ENCODE measurements around the gene SWAP70. TPM values are rescaled to one million over a fixed set of nuclear protein-coding genes. Genes with fewer than 3 reads are reported as not detected.

Gene SWAP70
- total RNA-seq, 2 experiments from 2014 or later = 8.2 to 9.5 TPM

DNA sequence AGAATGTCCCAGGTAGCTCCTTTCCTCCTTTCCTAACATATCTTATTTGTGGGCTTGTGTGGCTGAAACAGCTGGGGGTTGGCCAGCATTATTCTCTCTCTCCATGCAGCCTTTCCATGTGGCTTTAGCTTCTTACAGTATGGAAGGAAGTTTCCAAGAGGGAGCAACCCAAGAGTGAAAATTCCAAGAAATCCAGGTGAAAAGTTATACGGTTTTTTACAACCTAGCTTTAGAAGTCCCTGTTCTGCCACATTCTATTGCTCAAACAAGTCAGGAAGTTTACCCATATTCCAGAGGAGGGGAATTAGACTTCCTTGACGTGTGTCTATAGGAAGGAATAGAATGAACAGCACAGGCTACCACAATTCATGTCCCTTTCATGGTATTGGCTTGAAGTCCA lies 10.0 kb upstream of the SWAP70 start:
- CTCF ChIA-PET = no interaction called here

GRCh38 chr11:9656864-9657263 lies 7.0 kb upstream of the SWAP70 start:
- H3K36me3 Mint-ChIP-seq (ENCODE audit: low read depth) = no peaks in the 10 kb centered on the region
- no peak overlapping the region for H3K4me3 Mint-ChIP-seq
- no peaks in the 10 kb centered on the region for H3K4me1 Mint-ChIP-seq (ENCODE audit: low read depth)
- H3K27ac Mint-ChIP-seq = no peak overlapping the region
- peaks cover 13% of the 10 kb centered on the region for H3K27me3 Mint-ChIP-seq (ENCODE audit: low read depth)
- intact Hi-C loops (cut with micrococcal nuclease) = no loop called here
- DNase-seq = no peak
- CTCF ChIA-PET = no interaction called here
- H3K9me3 Mint-ChIP-seq = no peaks in the 10 kb centered on the region

More for the DNA sequence above, 10.0 kb upstream of the SWAP70 start:
- H3K9me3 Mint-ChIP-seq = no peaks in the 10 kb centered on the region
- intact Hi-C loops (cut with micrococcal nuclease) = no loop called here
- H3K27ac Mint-ChIP-seq = no peak overlapping the region
- H3K36me3 Mint-ChIP-seq (ENCODE audit: low read depth) = no peaks in the 10 kb centered on the region
- H3K27me3 Mint-ChIP-seq (ENCODE audit: low read depth) = peaks cover 2% of the 10 kb centered on the region
- no peaks in the 10 kb centered on the region for H3K4me1 Mint-ChIP-seq (ENCODE audit: low read depth)
- H3K4me3 Mint-ChIP-seq = no peak overlapping the region
- DNase-seq = no peak

DNA sequence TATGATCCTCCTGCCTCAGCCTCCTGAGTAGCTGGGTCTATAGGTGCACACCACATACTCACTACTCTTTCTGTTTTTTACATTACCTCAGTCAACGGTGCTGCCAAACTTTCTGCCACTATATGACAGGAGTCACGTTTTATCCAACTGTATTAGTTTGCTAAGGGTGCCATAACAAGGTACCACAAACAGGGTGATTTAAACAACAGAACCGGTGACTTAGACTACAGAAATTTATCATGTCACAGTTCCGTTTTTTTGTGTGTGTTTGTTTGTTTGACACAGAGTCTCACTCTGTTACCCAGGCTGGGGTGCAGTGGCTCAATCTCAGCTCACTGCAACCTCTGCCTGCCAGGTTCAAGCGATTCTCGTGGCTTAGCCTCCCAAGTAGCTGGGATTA lies 6.3 kb upstream of the SWAP70 start:
- H3K4me3 Mint-ChIP-seq = no peak overlapping the region
- no peaks in the 10 kb centered on the region for H3K9me3 Mint-ChIP-seq
- CTCF ChIA-PET = no interaction called here
- peaks cover 20% of the 10 kb centered on the region for H3K27me3 Mint-ChIP-seq (ENCODE audit: low read depth)
- intact Hi-C loops (cut with micrococcal nuclease) = no loop called here
- no peak overlapping the region for H3K27ac Mint-ChIP-seq
- H3K36me3 Mint-ChIP-seq (ENCODE audit: low read depth) = no peaks in the 10 kb centered on the region
- no peak for DNase-seq
- H3K4me1 Mint-ChIP-seq (ENCODE audit: low read depth) = peaks cover 5% of the 10 kb centered on the region

- CTCF ChIA-PET = no interaction called here
- no peak for DNase-seq
- no peak overlapping the region for H3K4me3 Mint-ChIP-seq
- H3K27ac Mint-ChIP-seq = no peak overlapping the region
- peaks cover 3% of the 10 kb centered on the region for H3K36me3 Mint-ChIP-seq (ENCODE audit: low read depth)
- H3K9me3 Mint-ChIP-seq = peaks cover 4% of the 10 kb centered on the region
- H3K4me1 Mint-ChIP-seq (ENCODE audit: low read depth) = peaks cover 17% of the 10 kb centered on the region
- peaks cover 35% of the 10 kb centered on the region for H3K27me3 Mint-ChIP-seq (ENCODE audit: low read depth)
- intact Hi-C loops (cut with micrococcal nuclease) = loop anchor here (5.0 kb wide), 2 partner anchors 41 to 646 kb away; partner anchors contain the start of gene ADM
Observed at GRCh38 chr11:9660886-9661285, 3.0 kb upstream of the SWAP70 start.

DNA sequence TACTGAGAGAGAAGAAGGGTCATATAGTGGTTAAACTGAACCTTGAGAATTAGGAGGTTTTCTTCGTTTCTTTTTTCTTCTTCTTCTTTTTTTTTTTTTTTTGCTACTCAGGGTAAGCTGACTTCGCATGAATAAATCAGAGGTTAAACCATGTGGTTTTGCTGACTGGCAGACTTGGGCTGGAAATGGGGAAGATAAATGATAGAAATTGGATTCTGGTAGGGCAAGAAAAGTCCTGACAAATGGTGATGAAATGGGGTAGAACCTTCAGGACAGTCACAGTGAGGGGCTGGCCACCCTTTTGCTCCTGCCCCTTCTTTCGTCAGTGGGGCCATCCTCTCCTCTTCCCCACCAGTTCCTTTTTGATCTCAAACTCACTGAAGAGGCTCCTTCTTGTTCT lies 1.6 kb upstream of the SWAP70 start:
- peak overlapping the region; percentile 85 for H3K4me3 Mint-ChIP-seq
- intact Hi-C loops (cut with micrococcal nuclease) = loop anchor here (2.0 to 5.0 kb wide), 3 partner anchors 40 to 645 kb away; partner anchors contain the start of gene ADM
- CTCF ChIA-PET = interaction anchor here (0.7 kb wide), 1 partner anchor 87 kb away, joined by 3 read pairs; no protein-coding TSS in a partner anchor
- H3K4me1 Mint-ChIP-seq (ENCODE audit: low read depth) = peaks cover 17% of the 10 kb centered on the region
- DNase-seq = no peak
- peaks cover 4% of the 10 kb centered on the region for H3K36me3 Mint-ChIP-seq (ENCODE audit: low read depth)
- H3K27ac Mint-ChIP-seq = no peak overlapping the region
- H3K27me3 Mint-ChIP-seq (ENCODE audit: low read depth) = peaks cover 36% of the 10 kb centered on the region
- peaks cover 8% of the 10 kb centered on the region for H3K9me3 Mint-ChIP-seq

DNA sequence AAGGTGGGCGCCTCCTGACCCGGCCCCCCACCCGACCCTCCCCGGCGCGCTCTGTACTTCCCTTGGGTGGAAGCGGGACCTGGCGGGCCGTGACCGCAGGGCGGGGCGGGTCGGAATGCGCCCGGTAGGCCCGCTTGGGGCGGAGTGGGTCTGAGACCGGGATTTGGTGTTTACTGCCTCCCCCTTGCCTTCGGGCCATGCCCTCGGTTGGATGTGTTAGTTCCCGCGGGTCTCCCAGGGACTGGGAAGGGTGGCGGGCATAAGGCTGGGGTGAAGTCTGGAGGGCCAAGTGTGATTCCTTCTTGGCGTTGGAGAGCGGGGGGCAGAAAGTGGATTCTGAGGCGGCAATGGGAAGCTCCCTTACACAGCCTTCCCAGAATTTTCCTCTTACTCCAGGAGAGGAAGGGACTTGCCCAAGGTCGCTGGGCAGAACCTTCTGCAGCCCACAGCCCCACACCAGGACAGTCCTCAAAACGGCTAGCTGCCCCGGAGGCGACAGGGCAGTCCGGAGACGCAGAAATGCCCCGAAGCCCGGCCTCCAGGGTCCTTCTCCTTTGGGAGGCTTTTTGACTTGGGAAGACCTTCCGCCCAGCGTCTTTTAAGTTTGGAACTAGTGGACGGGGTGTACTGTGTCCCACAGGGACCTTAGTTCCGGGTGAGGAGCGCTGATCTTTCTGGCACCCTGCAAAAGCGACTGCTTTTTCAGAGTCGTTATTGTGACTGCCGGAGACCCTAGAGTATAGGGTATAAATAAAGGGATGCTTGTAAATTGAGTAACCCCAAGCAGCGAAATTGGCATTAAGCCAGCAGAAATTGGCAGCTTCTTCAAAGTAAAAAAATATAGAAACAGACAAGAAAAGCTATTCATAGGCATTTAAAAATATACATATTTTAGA lies 647 bp downstream of the SWAP70 start:
- Mint-ChIP-seq H3K36me3 (ENCODE audit: low read depth) (peaks cover 4% of the 10 kb centered on the region), H3K4me1 (ENCODE audit: low read depth) (peaks cover 17% of the 10 kb centered on the region), H3K4me3 (peak overlapping the region; percentile 85), H3K9me3 (peaks cover 8% of the 10 kb centered on the region), H3K27me3 (ENCODE audit: low read depth) (peaks cover 34% of the 10 kb centered on the region), H3K27ac (no peak overlapping the region)
- DNase-seq = peak; percentile 27
- intact Hi-C loops (cut with micrococcal nuclease) = loop anchor here (1.0 to 5.0 kb wide), 3 partner anchors 38 to 643 kb away; partner anchors contain the start of gene ADM
- CTCF ChIA-PET = interaction anchor here (0.9 kb wide), 1 partner anchor 63 kb away, joined by 3 read pairs; no protein-coding TSS in a partner anchor

DNA sequence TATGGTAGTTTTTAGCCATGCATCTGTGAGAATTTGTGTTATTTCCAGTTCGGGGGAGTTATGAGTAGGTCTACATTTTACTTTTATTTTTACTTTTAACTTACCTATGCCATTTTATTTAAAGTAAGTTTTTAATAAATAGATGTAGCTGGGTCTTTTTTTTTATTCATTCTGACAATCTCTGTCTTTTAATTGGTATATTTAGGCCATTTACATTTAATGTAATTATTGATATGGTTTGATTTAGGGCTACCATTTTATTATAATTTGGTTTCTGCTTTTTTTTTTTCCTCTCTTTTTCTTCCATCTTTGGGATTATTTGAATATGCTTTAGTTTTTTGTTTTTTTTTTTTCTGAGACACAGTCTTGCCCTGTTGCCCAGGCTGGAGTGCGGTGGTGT lies 1.9 kb downstream of the SWAP70 start:
- H3K36me3 Mint-ChIP-seq (ENCODE audit: low read depth) = peaks cover 4% of the 10 kb centered on the region
- CTCF ChIA-PET = interaction anchor here (0.6 to 0.9 kb wide), 2 partner anchors 64 to 132 kb away, joined by 3 to 6 read pairs; no protein-coding TSS in a partner anchor
- no peak overlapping the region for H3K27ac Mint-ChIP-seq
- peaks cover 28% of the 10 kb centered on the region for H3K27me3 Mint-ChIP-seq (ENCODE audit: low read depth)
- peaks cover 17% of the 10 kb centered on the region for H3K4me1 Mint-ChIP-seq (ENCODE audit: low read depth)
- intact Hi-C loops (cut with micrococcal nuclease) = no loop called here
- H3K4me3 Mint-ChIP-seq = no peak overlapping the region
- no peak for DNase-seq
- H3K9me3 Mint-ChIP-seq = peaks cover 8% of the 10 kb centered on the region

DNA sequence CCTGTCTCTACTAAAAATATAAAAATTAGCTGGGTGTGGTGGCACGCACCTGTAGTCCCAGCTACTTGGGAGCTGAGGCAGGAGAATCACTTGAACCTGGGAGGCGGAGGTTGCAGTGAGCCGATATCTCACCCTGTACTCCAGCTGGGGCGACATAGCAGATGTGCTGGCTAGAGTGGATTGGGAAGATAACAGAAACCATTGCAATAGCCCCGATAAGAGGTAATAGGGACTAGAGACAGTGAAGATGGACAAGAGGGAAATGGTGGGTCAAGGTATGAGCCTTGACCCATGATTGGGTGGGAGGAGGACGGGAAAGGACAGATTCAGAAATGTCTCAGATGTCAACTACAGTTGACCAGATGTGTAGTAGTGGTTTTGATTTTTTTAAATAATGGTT lies 6.1 kb downstream of the SWAP70 start:
- intact Hi-C loops (cut with micrococcal nuclease) = no loop called here
- Mint-ChIP-seq H3K9me3 (peaks cover 8% of the 10 kb centered on the region), H3K27me3 (ENCODE audit: low read depth) (peaks cover 5% of the 10 kb centered on the region), H3K27ac (no peak overlapping the region), H3K4me3 (no peak overlapping the region), H3K36me3 (ENCODE audit: low read depth) (peaks cover 4% of the 10 kb centered on the region), H3K4me1 (ENCODE audit: low read depth) (peaks cover 2% of the 10 kb centered on the region)
- no peak for DNase-seq
- CTCF ChIA-PET = interaction anchor here (0.9 to 1.2 kb wide), 2 partner anchors 22 to 57 kb away, joined by 3 read pairs; no protein-coding TSS in a partner anchor

- DNase-seq = no peak
- intact Hi-C loops (cut with micrococcal nuclease) = no loop called here
- CTCF ChIA-PET = interaction anchor here (0.7 kb wide), 1 partner anchor 9 kb away, joined by 3 read pairs; no protein-coding TSS in a partner anchor
- Mint-ChIP-seq H3K27me3 (ENCODE audit: low read depth) (no peaks in the 10 kb centered on the region), H3K9me3 (no peaks in the 10 kb centered on the region), H3K36me3 (ENCODE audit: low read depth) (no peaks in the 10 kb centered on the region), H3K4me1 (ENCODE audit: low read depth) (peaks cover 3% of the 10 kb centered on the region), H3K27ac (no peak overlapping the region), H3K4me3 (no peak overlapping the region)
Observed at GRCh38 chr11:9672288-9672916, 8.5 kb downstream of the SWAP70 start.

- Mint-ChIP-seq H3K9me3 (no peaks in the 10 kb centered on the region), H3K36me3 (ENCODE audit: low read depth) (no peaks in the 10 kb centered on the region), H3K27me3 (ENCODE audit: low read depth) (no peaks in the 10 kb centered on the region), H3K27ac (no peak overlapping the region), H3K4me3 (no peak overlapping the region), H3K4me1 (ENCODE audit: low read depth) (peaks cover 3% of the 10 kb centered on the region)
- CTCF ChIA-PET = interaction anchor here (0.7 kb wide), 1 partner anchor 8 kb away, joined by 3 read pairs; no protein-coding TSS in a partner anchor
- intact Hi-C loops (cut with micrococcal nuclease) = no loop called here
- no peak for DNase-seq
Observed at GRCh38 chr11:9672918-9673317, 9.0 kb downstream of the SWAP70 start.

DNA sequence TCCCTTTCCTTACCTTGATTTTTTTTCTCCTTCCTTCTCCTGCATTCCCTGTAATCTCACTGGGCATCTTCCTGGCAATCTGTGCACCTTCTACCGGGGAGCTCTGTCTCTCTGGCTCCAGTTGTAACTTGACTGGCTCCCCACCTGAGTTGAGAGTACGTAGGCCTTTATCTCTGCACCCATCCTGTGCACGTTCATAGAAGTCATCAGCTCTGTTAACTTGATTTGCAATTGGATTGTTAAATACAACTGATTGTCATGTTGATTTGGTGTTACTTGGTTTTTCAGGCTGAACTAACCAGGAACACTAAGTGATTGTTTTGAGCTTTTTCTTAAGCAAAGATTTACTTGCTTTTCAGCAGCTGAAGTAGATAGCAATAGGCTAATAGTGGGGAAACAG lies 11.8 kb downstream of the SWAP70 start:
- no peaks in the 10 kb centered on the region for H3K36me3 Mint-ChIP-seq (ENCODE audit: low read depth)
- H3K27ac Mint-ChIP-seq = no peak overlapping the region
- no peak overlapping the region for H3K4me3 Mint-ChIP-seq
- intact Hi-C loops (cut with micrococcal nuclease) = no loop called here
- DNase-seq = no peak
- peaks cover 3% of the 10 kb centered on the region for H3K4me1 Mint-ChIP-seq (ENCODE audit: low read depth)
- no peaks in the 10 kb centered on the region for H3K27me3 Mint-ChIP-seq (ENCODE audit: low read depth)
- no peaks in the 10 kb centered on the region for H3K9me3 Mint-ChIP-seq
- CTCF ChIA-PET = no interaction called here

GRCh38 chr11:9677951-9678350 lies 14.1 kb downstream of the SWAP70 start:
- intact Hi-C loops (cut with micrococcal nuclease) = no loop called here
- Mint-ChIP-seq H3K9me3 (no peaks in the 10 kb centered on the region), H3K27ac (no peak overlapping the region), H3K27me3 (ENCODE audit: low read depth) (no peaks in the 10 kb centered on the region), H3K36me3 (ENCODE audit: low read depth) (no peaks in the 10 kb centered on the region), H3K4me3 (no peak overlapping the region), H3K4me1 (ENCODE audit: low read depth) (peaks cover 3% of the 10 kb centered on the region)
- CTCF ChIA-PET = no interaction called here
- DNase-seq = no peak

Measured in activated naive CD4-positive, alpha-beta T cell treated with anti-CD3 and anti-CD28 coated beads for 36 hours (primary cell).